ENCODE results near the gene TAAR8. TPM values are rescaled to one million over a fixed set of nuclear protein-coding genes. Genes with fewer than 3 reads are reported as not detected.
"Not testable (repeated sequence)": the region's sequence is repeated elsewhere in the genome, so short reads cannot be mapped to it uniquely, and the experiment has no call there.

TAAR8 gene
- total and polyA plus RNA-seq, 2 experiments from 2014 or later: not detected

DNA sequence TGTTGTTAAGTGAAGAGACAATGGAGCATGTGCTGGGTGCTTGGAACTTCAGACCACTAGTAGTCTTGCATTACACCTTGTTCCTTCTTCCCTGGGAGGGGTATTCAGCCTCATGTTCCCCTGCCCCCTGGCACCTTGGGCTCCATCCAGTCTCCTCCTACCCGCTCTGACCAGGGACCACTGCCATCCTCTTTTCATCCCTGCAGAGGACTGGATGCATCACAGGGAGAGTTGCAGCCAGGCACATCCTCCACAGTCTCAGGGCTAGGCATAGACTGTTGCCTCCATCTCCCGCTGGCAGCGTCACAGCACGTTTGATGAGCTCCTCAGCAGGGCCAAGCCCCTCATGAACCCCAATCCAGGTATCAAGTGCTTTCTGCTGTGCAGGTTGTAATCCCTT, 1.3 kb upstream of the TAAR8 start:
- H3K4me2 ChIP-seq: 0 out of 2 replicates have a peak overlapping the region, but pooled peaks have one; percentile 16
- H3F3A ChIP-seq (replicated peaks; ENCODE audit: low read depth): no peaks in the 10 kb centered on the region
- H3K9me2 ChIP-seq (ENCODE audit: insufficient read depth): no peaks in the 10 kb centered on the region
- no peaks in the 10 kb centered on the region for H4K20me1 ChIP-seq (replicated peaks; ENCODE audit: insufficient read depth)
- no peaks in the 10 kb centered on the region for H3K36me3 ChIP-seq (ENCODE audit: insufficient read depth)
- H3K79me2 ChIP-seq (replicated peaks; ENCODE audit: insufficient read depth): no peaks in the 10 kb centered on the region
- peak overlapping the region; percentile 12; the same call in 1 of the 2 replicates for H3K27ac Mint-ChIP-seq
- H3K4me1 Mint-ChIP-seq: peaks cover 20% of the 10 kb centered on the region
- ATAC-seq: peak; percentile 49
- no peak overlapping the region for H3K27ac ChIP-seq (ENCODE audit: low read depth)
- H3K4me1 ChIP-seq (ENCODE audit: insufficient read depth): peaks cover 9% of the 10 kb centered on the region
- TF ChIP-seq EZH2 (IDR thresholded peaks at IDR 0.05; ENCODE audit: low read depth, unreplicated experiment) (no peak), POLR2AphosphoS5 (IDR thresholded peaks at IDR 0.05; ENCODE audit: low read depth) (no peak), ZNF331 (CRISPR knock-in tag; IDR thresholded peaks at IDR 0.05; ENCODE audit: low read depth) (no peak), STAT1 (IDR thresholded peaks at IDR 0.05; ENCODE audit: unreplicated experiment) (no peak), JUNB (IDR thresholded peaks at IDR 0.05; ENCODE audit: unreplicated experiment) (no peak), CREB1 (CRISPR knock-in tag; IDR thresholded peaks at IDR 0.05; ENCODE audit: low read depth) (no peak), EZH2phosphoT487 (IDR thresholded peaks at IDR 0.05; ENCODE audit: unreplicated experiment) (no peak)
- TF ChIP-seq, protein P1, sequence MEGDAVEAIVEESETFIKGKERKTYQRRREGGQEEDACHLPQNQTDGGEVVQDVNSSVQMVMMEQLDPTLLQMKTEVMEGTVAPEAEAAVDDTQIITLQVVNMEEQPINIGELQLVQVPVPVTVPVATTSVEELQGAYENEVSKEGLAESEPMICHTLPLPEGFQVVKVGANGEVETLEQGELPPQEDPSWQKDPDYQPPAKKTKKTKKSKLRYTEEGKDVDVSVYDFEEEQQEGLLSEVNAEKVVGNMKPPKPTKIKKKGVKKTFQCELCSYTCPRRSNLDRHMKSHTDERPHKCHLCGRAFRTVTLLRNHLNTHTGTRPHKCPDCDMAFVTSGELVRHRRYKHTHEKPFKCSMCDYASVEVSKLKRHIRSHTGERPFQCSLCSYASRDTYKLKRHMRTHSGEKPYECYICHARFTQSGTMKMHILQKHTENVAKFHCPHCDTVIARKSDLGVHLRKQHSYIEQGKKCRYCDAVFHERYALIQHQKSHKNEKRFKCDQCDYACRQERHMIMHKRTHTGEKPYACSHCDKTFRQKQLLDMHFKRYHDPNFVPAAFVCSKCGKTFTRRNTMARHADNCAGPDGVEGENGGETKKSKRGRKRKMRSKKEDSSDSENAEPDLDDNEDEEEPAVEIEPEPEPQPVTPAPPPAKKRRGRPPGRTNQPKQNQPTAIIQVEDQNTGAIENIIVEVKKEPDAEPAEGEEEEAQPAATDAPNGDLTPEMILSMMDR (conservative IDR thresholded peaks at IDR 0.05; ENCODE audit: low read depth in 2 of 2): no peak
- TF ChIP-seq, protein P2, sequence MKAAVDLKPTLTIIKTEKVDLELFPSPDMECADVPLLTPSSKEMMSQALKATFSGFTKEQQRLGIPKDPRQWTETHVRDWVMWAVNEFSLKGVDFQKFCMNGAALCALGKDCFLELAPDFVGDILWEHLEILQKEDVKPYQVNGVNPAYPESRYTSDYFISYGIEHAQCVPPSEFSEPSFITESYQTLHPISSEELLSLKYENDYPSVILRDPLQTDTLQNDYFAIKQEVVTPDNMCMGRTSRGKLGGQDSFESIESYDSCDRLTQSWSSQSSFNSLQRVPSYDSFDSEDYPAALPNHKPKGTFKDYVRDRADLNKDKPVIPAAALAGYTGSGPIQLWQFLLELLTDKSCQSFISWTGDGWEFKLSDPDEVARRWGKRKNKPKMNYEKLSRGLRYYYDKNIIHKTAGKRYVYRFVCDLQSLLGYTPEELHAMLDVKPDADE (IDR thresholded peaks at IDR 0.05): no peak
- H3K4me3 ChIP-seq: no peak overlapping the region
- no peak overlapping the region for H3K4me3 Mint-ChIP-seq
- peak overlapping the region; percentile 90 for H2AFZ ChIP-seq
- no peaks in the 10 kb centered on the region for H3K36me3 Mint-ChIP-seq (ENCODE audit: low read depth)
- H3K27me3 ChIP-seq (ENCODE audit: insufficient read depth): no peaks in the 10 kb centered on the region
- DNase-seq (ENCODE audit: low spot score): no peak
- H3K27me3 Mint-ChIP-seq (ENCODE audit: insufficient read depth, low read depth, poor library complexity): no peaks in the 10 kb centered on the region
- H3K9me3 Mint-ChIP-seq: no peaks in the 10 kb centered on the region

DNA sequence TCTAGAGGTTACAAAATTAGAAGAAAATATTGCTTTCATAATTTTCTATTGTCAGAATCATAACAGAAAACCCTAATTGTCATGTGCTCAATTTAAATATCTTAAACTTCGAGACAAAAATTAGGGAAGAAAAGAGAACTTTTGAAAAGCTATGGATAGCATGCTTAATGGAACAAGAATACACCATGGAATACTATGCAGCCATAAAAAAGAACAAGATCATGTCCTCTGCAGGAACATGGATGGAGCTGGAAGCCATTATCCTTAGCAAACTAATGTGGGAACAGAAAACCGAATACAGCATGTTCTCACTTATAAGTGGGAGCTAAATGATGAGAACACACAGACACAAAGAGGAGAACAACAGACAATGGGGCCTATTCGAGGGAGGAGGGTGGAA, 7.6 kb downstream of the TAAR8 start:
- H4K20me1 ChIP-seq (replicated peaks; ENCODE audit: insufficient read depth); ATAC-seq; H3K27ac Mint-ChIP-seq; H3K4me3 ChIP-seq; H3K36me3 ChIP-seq (ENCODE audit: insufficient read depth); H3F3A ChIP-seq (replicated peaks; ENCODE audit: low read depth); H3K27ac ChIP-seq (ENCODE audit: low read depth); H3K36me3 Mint-ChIP-seq (ENCODE audit: low read depth); H3K27me3 Mint-ChIP-seq (ENCODE audit: insufficient read depth, low read depth, poor library complexity); DNase-seq (ENCODE audit: low spot score); H3K27me3 ChIP-seq (ENCODE audit: insufficient read depth); H3K9me2 ChIP-seq (ENCODE audit: insufficient read depth); H3K9me3 Mint-ChIP-seq; H3K4me3 Mint-ChIP-seq; H3K4me2 ChIP-seq; H3K4me1 Mint-ChIP-seq; H2AFZ ChIP-seq; H3K79me2 ChIP-seq (replicated peaks; ENCODE audit: insufficient read depth); H3K4me1 ChIP-seq (ENCODE audit: insufficient read depth): not testable (repeated sequence)
